Transverse colon (tissue), 4 donors: ENCODE measurements around the gene ABHD11. TPM values are rescaled to one million over a fixed set of nuclear protein-coding genes. Genes with fewer than 3 reads are reported as not detected.

ENCODE experiments used
- DNase-seq: peaks from one replicate; pipeline ENCODE4 v3.0.0-alpha.2; 2019
- H3K27ac ChIP-seq, 4 donors: fragments of 200-600 bp; sonication (generic); 2 replicates each; pipeline ENCODE4 v1.5.1; 2016 to 2018; ENCODE audit warnings: inconsistent platforms in 4 of 4
- H3K27me3 ChIP-seq: fragments of 200-600 bp; sonication (generic); 2 replicates; pipeline ENCODE4 v1.5.1; 2017; ENCODE audit warnings: inconsistent platforms
- H3K36me3 ChIP-seq, 4 donors: fragments of 200-600 bp; sonication (generic); 2 replicates each; pipeline ENCODE4 v1.5.1; 2017 to 2019; ENCODE audit warnings: inconsistent platforms in 4 of 4
- H3K4me1 ChIP-seq, 4 donors: fragments of 200-600 bp; sonication (generic); 2 replicates each; pipeline ENCODE4 v1.5.1; 2017 to 2020; ENCODE audit warnings: inconsistent platforms in 4 of 4
- H3K4me3 ChIP-seq, 4 donors: fragments of 200-600 bp; sonication (generic); 1 replicate in 1 of 4; 2 replicates in 3 of 4; pipeline versions ENCODE4 v1.5.1 to v1.6.1; 2017 to 2019; ENCODE audit warnings: inconsistent platforms in 4 of 4
- H3K9me3 ChIP-seq, 2 donors: fragments of 200-600 bp; sonication (generic); 2 replicates each; pipeline ENCODE4 v1.5.1; 2017 to 2019; ENCODE audit warnings: inconsistent platforms in 2 of 2
- CTCF ChIP-seq, 5 experiments: fragments of 200-600 bp in 3 of 5; fragments of 450-650 bp in 2 of 5; sonication (generic) in 3 of 5; IDR thresholded peaks; 1 replicate in 2 of 5; 2 replicates in 3 of 5; pipeline ENCODE4 v1.5.1; 2016 to 2017; ENCODE audit warnings: antibody characterized with exemption in 5 of 5, inconsistent platforms in 3 of 5, mild to moderate bottlenecking in 2 of 5, moderate library complexity in 1 of 5
- EP300 ChIP-seq: sonication (generic); formaldehyde crosslinking; IDR thresholded peaks from one replicate; pipeline ENCODE4 v1.6.1; 2017; ENCODE audit warnings: antibody characterized with exemption, low read depth
- POLR2A ChIP-seq: fragments of 450-650 bp; IDR thresholded peaks from one replicate; pipeline ENCODE4 v1.6.1; 2016; ENCODE audit warnings: antibody characterized with exemption, mild to moderate bottlenecking, moderate library complexity
- POLR2AphosphoS5 ChIP-seq, 3 donors: sonication (generic); formaldehyde crosslinking; IDR thresholded peaks; one replicate each; pipeline ENCODE4 v1.6.1; 2016; ENCODE audit warnings: antibody characterized with exemption in 3 of 3
- WGBS, 2 donors: methylation state at CpG; one replicate each; pipeline ENCODE4 v1.1.5; 2018; ENCODE audit warnings: low coverage in 1 of 2; 5-methylcytosine and 5-hydroxymethylcytosine counted together
- in situ Hi-C, 4 donors: fragments of 200-750 bp; cut with MboI; loops; one replicate each; pipeline versions ENCODE4 v1.15.0 to v1.15.1; 2017; ENCODE audit warnings: low sequenced_read_pairs in 3 of 4, low pct_ligation_motif_present in 1 of 4, low pct_unique_long_range_greater_than_20kb in 1 of 4
- intact Hi-C: fragments of 100-400 bp; cut with DNase I; formaldehyde crosslinking; loops from one replicate; pipeline ENCODE4 v1.15.1; 2023; ENCODE audit warnings: low total_unique reads
- total RNA-seq, 4 donors: library from RNA; depleted of rRNA; stranded (reverse); fragments of >200 nt; gene quantifications; one replicate each; pipeline ENCODE4 v1.1.0, GENCODE V29; 2016

Gene ABHD11
- total RNA-seq, 4 donors from 2014 or later = 108 to 177 (median 117) TPM

- Histone ChIP-seq H3K4me3 (no peak overlapping the region), H3K36me3 (no peaks in the 10 kb centered on the region), H3K27ac (peak overlapping the region in 3 of 4 donors; percentile 39 to 50 (median 40)), H3K9me3 (no peaks in the 10 kb centered on the region), H3K27me3 (no peaks in the 10 kb centered on the region), H3K4me1 (peaks cover 7 to 21% (median 17%) of the 10 kb centered on the region in 4 donors)
- intact Hi-C loops (no loop called here), in situ Hi-C loops (no loop called here)
- DNase-seq = peak; percentile 91
- TF ChIP-seq EP300 = no peak
- TF ChIP-seq POLR2AphosphoS5 (IDR thresholded peaks at IDR 0.05) = peak in 2 of 3 donors; percentile 16 to 29
- 47% methylated on average over 8 of the region's 15 CpGs; no CpG with 5 or more reads in 1 of the 2 donors for WGBS, 2 donors
Observed at GRCh38 chr7:73707045-73707631, 31.5 kb downstream of the ABHD11 start.

DNA sequence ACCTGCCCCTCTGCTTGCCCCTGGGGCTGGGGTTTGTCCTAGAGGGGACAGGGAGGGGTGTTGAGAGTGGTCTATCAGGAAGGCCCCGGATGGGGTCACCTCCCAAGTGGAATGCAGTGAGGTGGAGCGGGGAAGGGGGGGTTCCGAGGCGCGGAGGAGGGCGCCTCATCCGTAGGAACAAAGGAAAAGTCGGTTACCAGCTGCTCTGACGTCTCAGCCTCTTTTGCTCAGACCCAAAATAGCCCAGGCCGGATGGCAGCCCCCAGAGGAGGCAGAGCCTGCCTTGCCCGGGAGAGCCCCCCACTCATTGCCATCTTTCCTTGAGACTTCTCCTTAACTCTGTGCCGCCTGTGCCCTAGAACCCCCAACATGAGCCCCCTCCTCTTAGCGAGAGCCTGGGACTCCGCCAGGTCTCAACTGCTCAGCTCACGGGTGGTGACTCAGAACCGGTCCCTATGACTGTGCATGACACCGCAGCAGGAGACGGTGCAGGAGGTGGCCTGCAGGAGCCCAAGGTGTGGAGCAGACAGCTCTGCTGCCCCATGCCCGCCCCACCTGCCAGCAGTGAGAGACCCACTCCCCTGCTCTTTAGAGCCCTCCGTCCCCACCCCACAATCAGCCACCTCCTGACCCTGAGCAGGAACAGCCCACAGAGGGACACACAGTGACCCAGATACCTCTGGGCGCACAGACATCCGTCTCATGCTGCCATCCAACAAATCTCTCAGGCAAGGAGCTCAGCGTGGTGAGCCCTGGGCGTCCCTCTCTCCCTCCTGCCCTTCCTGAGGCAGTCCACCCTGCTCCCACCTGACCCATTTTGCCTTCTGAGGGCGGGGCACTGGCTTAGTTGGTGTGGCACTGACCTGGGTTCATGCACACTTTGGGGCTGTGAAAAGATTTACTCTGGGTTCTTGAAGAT, 32.2 kb downstream of the ABHD11 start:
- DNase-seq = no peak

GRCh38 chr7:73705551-73705920, 33.1 kb downstream of the ABHD11 start:
- Histone ChIP-seq H3K4me1 (peaks cover 7 to 21% (median 17%) of the 10 kb centered on the region in 4 donors), H3K4me3 (no peak overlapping the region), H3K36me3 (no peaks in the 10 kb centered on the region), H3K27ac (peak overlapping the region in 1 of 4 donors; percentile 1), H3K27me3 (no peaks in the 10 kb centered on the region), H3K9me3 (no peaks in the 10 kb centered on the region)
- 83% methylated on average over 10 of the region's 10 CpGs; no CpG with 5 or more reads in 1 of the 2 donors for WGBS, 2 donors
- TF ChIP-seq POLR2A = no peak
- TF ChIP-seq CTCF (IDR thresholded peaks at IDR 0.05) = no peak
- TF ChIP-seq POLR2AphosphoS5 (IDR thresholded peaks at IDR 0.05) = no peak
- no peak for TF ChIP-seq EP300
- intact Hi-C loops = no loop called here
- in situ Hi-C loops = no loop called here
- no peak for DNase-seq

More for the DNA sequence above, 32.2 kb downstream of the ABHD11 start:
- Histone ChIP-seq H3K9me3 (no peaks in the 10 kb centered on the region), H3K27me3 (no peaks in the 10 kb centered on the region), H3K4me1 (peaks cover 7 to 21% (median 17%) of the 10 kb centered on the region in 4 donors), H3K36me3 (no peaks in the 10 kb centered on the region), H3K4me3 (no peak overlapping the region), H3K27ac (peak overlapping the region in 3 of 4 donors; percentile 5 to 50 (median 40))
- intact Hi-C loops (no loop called here), in situ Hi-C loops (no loop called here)
- TF ChIP-seq POLR2A (no peak), CTCF (IDR thresholded peaks at IDR 0.05) (no peak), POLR2AphosphoS5 (IDR thresholded peaks at IDR 0.05) (no peak), EP300 (no peak)
- WGBS, 2 donors = 68% methylated on average over 24 of the region's 25 CpGs; no CpG with 5 or more reads in 1 of the 2 donors

DNA sequence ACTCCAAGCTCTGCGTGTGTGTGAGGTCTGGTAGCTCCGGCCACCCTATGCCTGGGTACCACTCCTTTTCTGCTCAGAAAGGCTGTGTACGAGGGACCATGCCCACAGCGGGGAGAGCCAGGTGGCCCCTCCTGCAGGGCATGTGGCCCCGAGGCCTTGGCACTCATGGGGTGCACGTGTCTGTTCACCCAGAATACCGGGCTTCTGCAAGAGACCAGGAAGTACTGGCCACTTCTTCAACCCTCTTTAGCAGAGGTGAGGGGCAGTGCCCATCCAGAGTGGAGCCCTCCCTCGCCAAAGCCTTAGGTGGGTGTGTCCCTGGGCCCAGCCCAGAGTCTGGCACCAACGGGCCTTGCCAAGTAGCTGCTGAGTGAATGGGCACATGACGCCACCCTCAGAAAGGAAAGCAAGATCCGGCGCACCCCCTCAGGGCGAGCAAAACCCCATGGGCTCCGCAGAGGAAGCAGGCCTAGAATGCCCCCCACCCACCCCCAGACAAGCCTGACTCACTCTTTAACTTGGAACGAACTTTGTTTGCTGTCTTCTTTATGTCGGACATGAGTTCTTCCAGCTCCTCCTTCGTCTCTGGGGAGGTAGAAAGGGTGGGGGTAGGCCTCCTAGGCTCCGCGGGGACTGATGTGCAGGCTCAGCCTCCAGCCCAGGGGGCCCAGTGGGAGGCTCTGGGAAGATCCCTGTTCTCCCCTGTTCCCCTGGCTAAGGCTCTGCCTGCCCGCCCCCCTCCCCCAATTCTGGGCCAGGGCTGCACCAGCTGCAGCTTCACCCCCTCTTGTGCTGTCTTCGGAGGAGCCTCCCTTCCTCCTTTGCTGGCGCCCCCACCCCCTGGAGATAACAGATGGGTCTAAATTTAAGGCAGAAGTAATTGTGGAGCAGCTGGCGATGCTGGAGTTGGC, 33.7 kb downstream of the ABHD11 start:
- H3K4me1 ChIP-seq = peaks cover 7 to 21% (median 17%) of the 10 kb centered on the region in 4 donors
- TF ChIP-seq POLR2AphosphoS5 (IDR thresholded peaks at IDR 0.05) = no peak
- no peak for TF ChIP-seq CTCF (IDR thresholded peaks at IDR 0.05)
- no peak for TF ChIP-seq EP300
- TF ChIP-seq POLR2A = no peak
- intact Hi-C loops = no loop called here
- no peaks in the 10 kb centered on the region for H3K36me3 ChIP-seq
- no peak for DNase-seq
- no peaks in the 10 kb centered on the region for H3K27me3 ChIP-seq
- H3K9me3 ChIP-seq = no peaks in the 10 kb centered on the region
- WGBS, 2 donors = 69% methylated on average over 19 of the region's 23 CpGs; no CpG with 5 or more reads in 1 of the 2 donors
- peak overlapping the region in 3 of 4 donors; percentile 2 to 68 (median 48) for H3K27ac ChIP-seq
- in situ Hi-C loops = no loop called here
- no peak overlapping the region for H3K4me3 ChIP-seq
